ENCODE results near the gene CHORDC1. TPM values are rescaled to one million over a fixed set of nuclear protein-coding genes. Genes with fewer than 3 reads are reported as not detected.

CHORDC1 gene
- total and polyA plus RNA-seq, 2 of the 13 experiments (the other 11 are each of a cell fraction or from before 2014, with no cell fraction given), result 19.1 to 73.5 TPM

DNA sequence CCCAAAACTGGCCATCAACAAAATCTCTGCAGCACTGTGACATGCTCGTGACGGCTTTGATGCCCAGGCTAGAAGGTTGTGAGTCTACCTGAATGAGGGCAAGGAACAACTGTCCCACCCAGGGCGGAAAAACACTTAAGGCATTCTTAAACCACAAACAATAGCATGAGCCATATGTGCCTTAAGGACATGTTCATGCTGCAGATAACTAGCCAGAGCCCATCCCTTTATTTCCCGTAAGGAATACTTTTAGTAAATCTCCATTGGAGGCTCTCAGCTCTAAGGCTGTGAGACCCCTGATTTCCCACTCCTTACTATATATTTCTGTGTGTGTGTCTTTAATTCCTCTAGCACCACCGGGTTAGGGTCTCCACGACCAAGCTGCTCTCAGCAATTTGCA, 3.4 kb downstream of the CHORDC1 start:
- no peak overlapping the region for H3K9ac ChIP-seq (ENCODE audit: insufficient read depth, low read depth, low read length)
- intact Hi-C loops (cut with micrococcal nuclease; ENCODE audit: unreplicated experiment) (no loop called here), in situ Hi-C loops (cut with HindIII; ENCODE audit: extremely low pct_ligation_motif_present, low pct_unique_long_range_greater_than_20kb) (no loop called here)
- peak overlapping the region; percentile 6; the same call in 1 of the 2 replicates for H3K4me2 ChIP-seq (ENCODE audit: low read depth, low read length)
- FAIRE-seq (no peak), DNase-seq (ENCODE audit: low spot score) (no peak), ATAC-seq (no peak)
- WGBS (ENCODE audit: low lambda C conversion rate), result 95% methylated on average over 6 of the region's 6 CpGs
- H3K9me3 ChIP-seq (ENCODE audit: low read length), result no peaks in the 10 kb centered on the region
- ChIA-PET POLR2A (no interaction called here), CTCF (ENCODE audit: low intra/inter-chr PET ratio, low total read pairs) (no interaction called here)
- peaks cover 32% of the 10 kb centered on the region for H3K4me1 ChIP-seq (ENCODE audit: insufficient read depth, low read length)
- no peak overlapping the region for H3K4me3 ChIP-seq (replicated peaks in 1 of 3; ENCODE audit: insufficient read depth in 1 of 3, low read depth in 2 of 3, low read length in 3 of 3)
- peaks cover 1 to 19% of the 10 kb centered on the region in 2 experiments; a peak in 4 of 5 replicates for H3K36me3 ChIP-seq (replicated peaks in 1 of 2; ENCODE audit: control insufficient read depth in 1 of 2, insufficient read depth in 2 of 2, low read length in 2 of 2)
- H2AFZ ChIP-seq (ENCODE audit: low read length), result no peak overlapping the region
- no peaks in the 10 kb centered on the region; a peak in 1 of 5 replicates for H3K27me3 ChIP-seq (ENCODE audit: control insufficient read depth in 1 of 2, insufficient read depth in 2 of 2, low read length in 2 of 2)
- peaks cover 25% of the 10 kb centered on the region for H4K20me1 ChIP-seq (ENCODE audit: insufficient read depth, low read length)
- no peak overlapping the region for H3K27ac ChIP-seq (ENCODE audit: extremely low read length, insufficient read depth, low read length)
- H3K79me2 ChIP-seq (ENCODE audit: insufficient read depth, low read length), result peaks cover 77% of the 10 kb centered on the region
- no peak for TF ChIP-seq RELA (CRISPR knock-in tag; IDR thresholded peaks at IDR 0.05)
- TF ChIP-seq AGO1 (IDR thresholded peaks at IDR 0.05; ENCODE audit: low read depth, low read length, poor library complexity, severe bottlenecking), result peak; percentile 18
- TF ChIP-seq ZNF761 (CRISPR knock-in tag; conservative IDR thresholded peaks at IDR 0.05), result peak; percentile 99
- no peak for TF ChIP-seq PITX1 (CRISPR knock-in tag; IDR thresholded peaks at IDR 0.05)
- TF ChIP-seq AHR (CRISPR knock-in tag; IDR thresholded peaks at IDR 0.05), result no peak
- no peak for TF ChIP-seq TOPORS (CRISPR knock-in tag; IDR thresholded peaks at IDR 0.05)
- no TSS peak for BruUV-seq (replicated peaks)

GRCh38 chr11:90218606-90219005, 4.2 kb downstream of the CHORDC1 start:
- ATAC-seq, result no peak
- WGBS (ENCODE audit: low lambda C conversion rate), result 100% methylated on average over 2 of the region's 2 CpGs
- FAIRE-seq, result no peak
- no TSS peak for BruUV-seq (replicated peaks)
- intact Hi-C loops (cut with micrococcal nuclease; ENCODE audit: unreplicated experiment) (no loop called here), in situ Hi-C loops (cut with HindIII; ENCODE audit: extremely low pct_ligation_motif_present, low pct_unique_long_range_greater_than_20kb) (no loop called here)
- DNase-seq (ENCODE audit: low spot score), result no peak
- H3K9me3 ChIP-seq (ENCODE audit: low read length), result no peaks in the 10 kb centered on the region
- H3K27me3 ChIP-seq (ENCODE audit: control insufficient read depth in 1 of 2, insufficient read depth in 2 of 2, low read length in 2 of 2), result no peaks in the 10 kb centered on the region; a peak in 1 of 5 replicates
- H2AFZ ChIP-seq (ENCODE audit: low read length), result no peak overlapping the region
- peaks cover 81% of the 10 kb centered on the region for H3K79me2 ChIP-seq (ENCODE audit: insufficient read depth, low read length)
- H3K4me3 ChIP-seq (replicated peaks in 1 of 3; ENCODE audit: insufficient read depth in 1 of 3, low read depth in 2 of 3, low read length in 3 of 3), result no peak overlapping the region
- H3K9ac ChIP-seq (ENCODE audit: insufficient read depth, low read depth, low read length), result no peak overlapping the region
- peaks cover 3 to 19% of the 10 kb centered on the region in 2 experiments; a peak in 4 of 5 replicates for H3K36me3 ChIP-seq (replicated peaks in 1 of 2; ENCODE audit: control insufficient read depth in 1 of 2, insufficient read depth in 2 of 2, low read length in 2 of 2)
- peaks cover 25% of the 10 kb centered on the region for H4K20me1 ChIP-seq (ENCODE audit: insufficient read depth, low read length)
- H3K4me2 ChIP-seq (ENCODE audit: low read depth, low read length), result no peak overlapping the region
- ChIA-PET POLR2A (no interaction called here), CTCF (ENCODE audit: low intra/inter-chr PET ratio, low total read pairs) (no interaction called here)
- H3K27ac ChIP-seq (ENCODE audit: extremely low read length, insufficient read depth, low read length), result no peak overlapping the region
- peaks cover 28% of the 10 kb centered on the region for H3K4me1 ChIP-seq (ENCODE audit: insufficient read depth, low read length)
- TF ChIP-seq ZFP1 (CRISPR knock-in tag; IDR thresholded peaks at IDR 0.05) (no peak), KDM4B (CRISPR knock-in tag; IDR thresholded peaks at IDR 0.05) (no peak), ZFP37 (CRISPR knock-in tag; IDR thresholded peaks at IDR 0.05; ENCODE audit: borderline replicate concordance) (no peak), CENPT (CRISPR knock-in tag; IDR thresholded peaks at IDR 0.05; ENCODE audit: low read depth) (no peak)
- TF ChIP-seq, protein P1, sequence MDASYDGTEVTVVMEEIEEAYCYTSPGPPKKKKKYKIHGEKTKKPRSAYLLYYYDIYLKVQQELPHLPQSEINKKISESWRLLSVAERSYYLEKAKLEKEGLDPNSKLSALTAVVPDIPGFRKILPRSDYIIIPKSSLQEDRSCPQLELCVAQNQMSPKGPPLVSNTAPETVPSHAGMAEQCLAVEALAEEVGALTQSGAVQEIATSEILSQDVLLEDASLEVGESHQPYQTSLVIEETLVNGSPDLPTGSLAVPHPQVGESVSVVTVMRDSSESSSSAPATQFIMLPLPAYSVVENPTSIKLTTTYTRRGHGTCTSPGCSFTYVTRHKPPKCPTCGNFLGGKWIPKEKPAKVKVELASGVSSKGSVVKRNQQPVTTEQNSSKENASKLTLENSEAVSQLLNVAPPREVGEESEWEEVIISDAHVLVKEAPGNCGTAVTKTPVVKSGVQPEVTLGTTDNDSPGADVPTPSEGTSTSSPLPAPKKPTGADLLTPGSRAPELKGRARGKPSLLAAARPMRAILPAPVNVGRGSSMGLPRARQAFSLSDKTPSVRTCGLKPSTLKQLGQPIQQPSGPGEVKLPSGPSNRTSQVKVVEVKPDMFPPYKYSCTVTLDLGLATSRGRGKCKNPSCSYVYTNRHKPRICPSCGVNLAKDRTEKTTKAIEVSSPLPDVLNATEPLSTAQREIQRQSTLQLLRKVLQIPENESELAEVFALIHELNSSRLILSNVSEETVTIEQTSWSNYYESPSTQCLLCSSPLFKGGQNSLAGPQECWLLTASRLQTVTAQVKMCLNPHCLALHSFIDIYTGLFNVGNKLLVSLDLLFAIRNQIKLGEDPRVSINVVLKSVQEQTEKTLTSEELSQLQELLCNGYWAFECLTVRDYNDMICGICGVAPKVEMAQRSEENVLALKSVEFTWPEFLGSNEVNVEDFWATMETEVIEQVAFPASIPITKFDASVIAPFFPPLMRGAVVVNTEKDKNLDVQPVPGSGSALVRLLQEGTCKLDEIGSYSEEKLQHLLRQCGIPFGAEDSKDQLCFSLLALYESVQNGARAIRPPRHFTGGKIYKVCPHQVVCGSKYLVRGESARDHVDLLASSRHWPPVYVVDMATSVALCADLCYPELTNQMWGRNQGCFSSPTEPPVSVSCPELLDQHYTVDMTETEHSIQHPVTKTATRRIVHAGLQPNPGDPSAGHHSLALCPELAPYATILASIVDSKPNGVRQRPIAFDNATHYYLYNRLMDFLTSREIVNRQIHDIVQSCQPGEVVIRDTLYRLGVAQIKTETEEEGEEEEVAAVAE (CRISPR knock-in tag; IDR thresholded peaks at IDR 0.05; ENCODE audit: borderline replicate concordance), result no peak
- TF ChIP-seq, protein P2, sequence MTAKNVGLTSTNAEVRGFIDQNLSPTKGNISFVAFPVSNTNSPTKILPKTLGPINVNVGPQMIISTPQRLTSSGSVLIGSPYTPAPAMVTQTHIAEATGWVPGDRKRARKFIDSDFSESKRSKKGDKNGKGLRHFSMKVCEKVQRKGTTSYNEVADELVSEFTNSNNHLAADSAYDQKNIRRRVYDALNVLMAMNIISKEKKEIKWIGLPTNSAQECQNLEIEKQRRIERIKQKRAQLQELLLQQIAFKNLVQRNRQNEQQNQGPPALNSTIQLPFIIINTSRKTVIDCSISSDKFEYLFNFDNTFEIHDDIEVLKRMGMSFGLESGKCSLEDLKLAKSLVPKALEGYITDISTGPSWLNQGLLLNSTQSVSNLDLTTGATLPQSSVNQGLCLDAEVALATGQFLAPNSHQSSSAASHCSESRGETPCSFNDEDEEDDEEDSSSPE (CRISPR knock-in tag; IDR thresholded peaks at IDR 0.05), result no peak
